Anterior cingulate cortex (tissue), 58 donors: ENCODE measurements around the gene VSNL1.

Experiments
- DNase-seq, 58 donors: peaks; one replicate each; lab custom pipeline; 2025; lab: John Stamatoyannopoulos, UW

The VSNL1 gene

DNA sequence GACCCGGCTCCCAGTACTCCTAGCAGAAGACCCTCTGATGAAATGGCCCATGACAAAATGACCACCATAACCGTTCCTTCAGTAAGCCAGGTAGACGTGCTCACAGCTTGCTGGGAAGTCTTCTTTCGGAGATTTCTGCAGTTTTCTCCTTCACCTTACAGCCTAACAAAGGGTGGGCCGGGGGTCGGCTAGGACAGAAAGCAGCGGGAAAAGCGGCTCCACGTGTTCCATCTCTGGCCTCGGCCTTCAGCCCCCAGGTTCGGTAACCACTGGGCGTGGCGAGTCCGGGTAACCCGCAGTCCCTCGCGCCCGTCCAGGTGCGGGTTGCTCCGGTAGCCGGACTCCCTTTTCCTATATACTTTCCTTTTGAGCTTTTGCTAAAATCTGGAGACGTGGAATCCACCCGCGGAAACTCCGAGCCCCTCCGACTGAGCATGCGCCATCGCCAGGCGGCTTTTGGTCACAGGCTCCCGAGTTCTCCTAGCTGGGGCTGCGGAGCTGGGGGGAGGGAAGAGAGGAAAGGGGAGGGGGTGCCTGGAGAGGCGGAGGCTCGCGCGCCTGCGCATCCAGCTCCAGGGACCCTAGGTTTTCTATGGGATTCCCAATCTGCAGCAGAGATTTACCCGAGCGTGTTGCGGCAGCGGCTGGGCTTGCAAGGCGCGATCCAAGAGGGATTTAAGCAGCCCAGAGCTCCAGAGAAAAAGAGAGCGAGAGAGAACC, at the start of gene VSNL1:
Gene VSNL1 (plus strand): TSS at position 604 of the 720 bp plus-strand sequence. CDS start 51,379 bp downstream, outside the sequence.
- peak; percentile 33 to 93 (median 74) for DNase-seq

DNA sequence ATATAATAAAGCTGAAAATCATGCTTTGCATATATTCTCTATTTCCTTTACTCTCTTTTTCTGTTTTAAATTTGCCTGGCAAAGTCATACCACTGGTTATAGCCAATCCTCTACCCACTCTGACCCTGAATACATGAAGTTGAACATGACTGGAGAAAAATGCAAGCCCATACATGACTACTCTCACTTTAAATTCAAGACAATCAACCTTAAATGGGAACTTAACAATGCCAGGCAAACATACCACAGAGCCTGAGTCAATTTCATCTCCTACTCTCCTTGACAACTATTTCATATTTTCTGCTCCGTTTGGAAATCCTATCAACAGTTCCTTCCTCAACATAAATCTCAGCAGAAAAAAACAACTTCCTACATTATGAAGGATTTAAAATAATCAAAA, 44.9 kb upstream of the VSNL1 start:
- no peak for DNase-seq

DNA sequence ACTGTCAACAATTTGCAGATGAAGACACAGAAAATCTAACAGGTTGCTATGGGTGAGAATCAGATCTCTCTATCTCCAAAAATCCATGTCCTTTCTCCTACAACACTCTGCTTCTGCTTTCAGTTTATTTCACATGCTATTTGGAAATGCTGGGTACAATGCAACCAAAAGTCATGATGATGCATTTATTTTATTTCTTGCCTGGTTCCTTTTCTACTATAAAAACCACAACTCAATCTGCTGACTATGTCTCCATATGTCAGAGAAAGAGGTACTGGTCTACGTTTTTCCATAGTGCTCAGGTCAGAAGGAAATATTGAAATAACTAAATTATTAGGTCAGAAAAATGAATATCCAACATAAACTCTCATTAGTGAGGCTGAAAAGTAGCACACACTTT, 42.8 kb upstream of the VSNL1 start:
- DNase-seq = no peak

DNA sequence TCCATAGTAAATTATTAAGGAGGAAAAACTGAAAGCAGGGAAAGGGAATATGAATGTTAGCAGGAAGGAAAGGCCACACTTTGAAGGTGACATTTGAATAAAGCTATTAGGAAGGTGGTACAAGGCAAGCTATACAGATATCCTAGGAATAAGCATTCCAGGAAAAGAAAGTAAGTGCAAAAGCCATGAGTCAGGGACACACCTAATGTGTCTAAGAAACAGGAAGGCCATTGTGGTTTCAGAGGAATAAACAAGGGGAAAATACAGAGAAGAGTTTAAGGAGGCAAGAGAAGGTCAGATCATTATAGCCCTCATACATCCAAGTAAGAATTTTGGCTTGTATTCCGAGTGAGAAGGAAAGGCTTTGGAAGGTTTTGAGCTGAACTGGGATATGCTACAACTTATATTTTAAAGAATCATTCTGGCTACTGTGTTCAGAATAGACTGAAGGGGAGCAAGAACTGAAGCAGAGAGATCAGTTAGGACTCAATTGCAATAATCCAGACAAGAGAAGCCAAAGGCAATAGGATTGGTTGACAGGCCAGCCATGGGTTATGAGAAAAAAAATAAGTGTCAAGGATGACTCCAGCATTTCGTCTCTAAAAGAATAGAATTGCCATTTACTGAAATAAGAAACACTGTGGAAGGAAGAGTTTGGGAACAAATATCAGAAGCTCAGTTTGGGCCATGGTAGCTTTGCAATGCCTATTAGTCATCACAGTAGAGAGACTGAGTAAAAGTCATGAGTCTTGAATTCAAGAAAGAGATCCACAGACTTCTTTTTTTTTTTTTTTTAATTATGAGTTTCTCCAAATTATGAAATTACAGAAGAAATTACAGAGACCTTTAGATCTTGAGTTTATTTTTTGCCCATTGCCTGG, 33.5 kb upstream of the VSNL1 start:
- no peak for DNase-seq

DNA sequence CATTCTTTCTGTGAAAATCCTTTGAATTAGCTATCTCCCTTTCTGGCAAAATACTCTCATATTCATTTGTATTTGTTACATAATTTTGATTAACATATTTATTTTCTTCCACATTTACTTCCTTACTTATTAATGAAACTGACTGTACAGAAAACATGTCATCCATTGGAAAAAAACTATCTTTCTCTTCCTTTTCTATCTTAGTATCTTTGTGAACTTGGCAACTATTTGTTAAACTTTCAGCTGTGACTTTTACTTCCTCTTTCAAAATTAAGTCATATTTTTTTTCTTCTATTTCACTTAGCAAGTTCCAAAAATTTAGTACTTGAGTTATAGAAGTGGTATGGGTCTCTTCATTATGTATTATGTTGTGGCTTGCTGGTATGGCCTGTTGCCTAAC, 24.8 kb upstream of the VSNL1 start:
- DNase-seq = no peak

DNA sequence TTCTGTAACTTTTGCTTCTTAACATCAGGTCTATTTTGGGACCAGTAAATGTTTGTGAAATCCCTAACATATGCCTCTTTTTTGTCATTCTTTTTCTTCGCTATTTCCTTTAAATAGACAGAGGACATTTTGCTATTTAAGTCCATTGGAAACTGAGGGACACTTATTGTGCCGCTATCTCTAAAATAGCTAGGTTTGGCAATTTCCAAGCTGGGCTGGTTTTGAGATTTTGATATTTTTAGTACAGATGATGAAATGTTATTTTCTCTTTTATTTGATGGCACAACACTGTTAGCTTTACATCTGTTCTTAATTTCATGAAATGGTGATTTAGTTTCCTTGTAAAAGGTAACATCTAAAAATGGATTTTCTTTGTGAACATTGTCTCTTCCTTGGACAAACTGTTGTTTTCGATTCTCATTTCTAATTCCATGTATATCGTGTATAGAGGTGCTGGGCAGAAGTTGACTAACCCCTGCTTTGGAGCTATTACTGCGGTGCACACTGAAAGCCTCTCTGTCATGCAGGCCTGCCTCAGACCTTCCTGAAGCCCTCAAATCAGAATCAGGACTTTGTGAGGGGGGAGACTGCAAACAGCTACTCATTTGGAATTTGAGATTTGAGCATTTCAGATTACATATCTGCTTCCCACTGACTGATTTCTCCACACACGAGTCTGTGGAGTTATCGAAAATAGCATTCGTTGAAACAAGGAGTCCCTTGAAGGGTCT, 22.9 kb upstream of the VSNL1 start:
- DNase-seq = no peak

DNA sequence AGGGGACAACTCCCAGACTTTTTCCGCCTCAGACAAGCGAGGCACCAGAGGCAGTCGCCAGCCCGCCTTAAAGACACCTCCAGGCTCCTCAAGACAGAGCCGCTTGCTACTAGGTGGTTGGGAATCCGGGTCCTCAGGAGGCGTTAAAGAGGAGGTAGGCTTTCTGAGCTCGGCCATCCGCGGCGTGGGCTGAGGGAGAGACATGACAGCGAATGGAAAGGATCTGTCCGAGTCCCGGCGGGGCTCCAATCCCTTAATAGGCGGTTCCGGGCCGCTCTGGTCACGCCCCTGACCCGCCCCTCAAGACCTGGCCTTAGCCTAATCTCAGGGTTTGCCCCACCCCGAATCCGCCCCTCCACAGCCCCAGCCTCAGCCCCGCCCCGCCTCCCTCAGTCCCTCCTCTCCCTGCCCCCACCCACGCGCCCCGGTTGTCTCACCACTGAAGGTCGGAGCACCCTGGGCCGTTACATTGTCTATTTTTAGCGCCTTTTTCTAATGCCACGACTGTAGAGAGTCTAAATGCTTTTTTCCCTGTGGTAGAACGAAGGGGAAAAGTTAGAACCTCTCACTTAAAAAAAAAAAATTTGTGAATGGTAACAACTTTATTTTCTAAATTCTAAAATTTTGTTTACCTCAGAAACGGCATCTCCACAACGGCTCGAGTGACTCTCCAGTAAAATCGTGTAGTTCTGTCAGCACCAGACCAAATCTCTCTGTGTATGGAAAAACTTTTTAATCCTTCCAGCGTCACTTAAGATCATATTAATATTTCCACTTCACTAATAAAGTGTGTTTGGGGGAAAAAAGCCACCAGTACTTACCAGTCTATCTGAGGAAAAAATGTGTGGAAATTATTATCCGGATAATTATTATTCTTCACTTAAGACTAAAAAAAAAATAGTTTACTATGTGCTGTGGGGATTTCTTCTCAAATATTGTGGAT, 22.0 kb upstream of the VSNL1 start, which contains the start of gene RAD51AP2:
Gene RAD51AP2 (minus strand): TSS at position 229 of the 943 bp plus-strand sequence. CDS start 25 bp downstream, at position 204.
- peak in 50 of 58 donors; percentile 12 to 80 (median 54) for DNase-seq

DNA sequence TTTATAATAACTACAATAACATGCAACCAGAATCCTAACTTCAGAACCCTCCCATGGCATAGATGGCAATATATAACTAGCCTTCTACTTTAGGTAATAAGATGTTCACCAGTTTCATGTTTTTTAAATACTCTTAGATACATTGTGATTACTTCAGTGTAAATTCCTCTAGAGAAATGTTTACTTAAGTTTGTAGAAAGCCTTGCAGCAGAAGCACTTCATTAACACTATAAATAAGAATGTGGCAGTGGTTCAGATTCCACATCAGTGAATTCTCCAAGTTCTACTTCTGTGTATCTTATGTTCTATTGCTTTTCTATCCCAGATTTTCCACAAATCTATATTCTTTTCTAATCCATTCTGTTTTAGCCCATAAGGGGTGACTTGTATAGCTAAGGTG, 21.0 kb upstream of the VSNL1 start:
- no peak for DNase-seq

DNA sequence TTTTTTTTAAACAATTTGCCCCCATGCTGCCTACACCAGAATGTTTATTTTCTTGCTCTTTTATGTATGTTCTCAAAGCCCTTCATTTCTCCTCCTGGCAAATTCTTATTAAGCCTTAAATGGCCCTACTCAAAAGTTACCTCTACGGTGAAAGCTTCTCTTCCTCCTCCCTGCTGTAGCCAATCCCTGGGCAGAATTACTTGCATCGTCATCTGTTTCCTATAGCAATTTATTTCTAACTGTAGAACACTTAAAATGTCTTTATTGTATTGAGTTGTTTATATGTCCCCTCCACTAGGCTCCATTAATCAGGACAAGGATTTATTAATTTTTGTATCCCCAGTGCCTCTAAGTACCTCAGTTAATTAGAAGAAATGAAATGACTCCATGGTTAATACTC, 19.7 kb upstream of the VSNL1 start:
- no peak for DNase-seq

DNA sequence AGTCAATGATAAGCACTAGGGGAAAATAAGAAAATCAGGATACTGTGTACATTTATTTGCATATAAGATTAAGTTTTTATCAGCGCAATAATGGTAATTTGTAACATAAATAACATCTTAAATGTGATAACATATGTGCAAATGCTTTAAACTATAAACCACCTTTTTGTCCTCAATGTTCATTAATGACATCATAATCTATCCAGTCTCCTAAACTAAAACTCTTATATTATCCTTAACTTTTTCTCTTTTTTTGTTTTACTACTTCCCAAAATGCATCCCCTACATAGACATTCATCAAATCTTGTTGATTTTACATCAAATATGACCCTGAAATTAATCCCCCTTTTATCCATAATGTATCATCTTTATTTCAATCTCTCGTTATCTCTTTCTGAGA, 18.9 kb upstream of the VSNL1 start:
- DNase-seq = no peak

DNA sequence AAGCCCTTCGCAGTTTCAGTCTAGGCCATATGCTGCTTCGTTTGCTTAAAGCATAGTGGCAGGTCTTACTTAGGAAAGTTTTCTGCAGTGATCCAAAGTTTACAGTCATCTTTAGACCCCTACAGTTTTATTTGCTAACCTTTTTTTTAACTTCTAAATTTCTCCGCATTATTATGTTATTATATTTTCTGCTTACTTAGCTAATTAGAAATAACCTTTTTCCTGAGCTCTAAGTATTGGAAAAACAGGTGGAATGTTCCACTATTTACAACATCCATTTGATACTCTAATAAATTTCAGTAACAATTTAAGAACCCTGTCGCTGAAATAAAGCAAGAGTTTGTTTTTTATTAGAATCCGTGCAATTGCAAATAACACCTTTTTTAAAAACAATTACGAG, 18.2 kb upstream of the VSNL1 start:
- no peak for DNase-seq

DNA sequence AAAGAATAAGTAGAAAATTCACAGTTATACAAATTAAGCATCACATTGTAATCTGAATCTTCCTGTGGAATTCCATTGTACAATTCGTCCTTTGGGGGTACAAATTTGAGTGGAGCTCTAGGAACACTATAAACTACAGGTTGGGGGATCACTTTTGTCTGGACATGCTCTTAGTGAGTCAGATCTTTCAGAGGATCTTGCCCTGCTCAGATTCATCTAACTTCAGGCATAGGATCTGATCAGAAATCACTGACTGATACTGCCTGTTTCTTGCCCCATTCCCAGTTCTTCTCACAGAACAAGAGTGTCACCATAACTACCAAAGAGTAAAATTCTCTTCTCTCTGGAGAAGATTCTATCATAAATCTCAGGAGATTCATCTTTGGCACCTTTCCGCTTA, 10.7 kb upstream of the VSNL1 start:
- no peak for DNase-seq

DNA sequence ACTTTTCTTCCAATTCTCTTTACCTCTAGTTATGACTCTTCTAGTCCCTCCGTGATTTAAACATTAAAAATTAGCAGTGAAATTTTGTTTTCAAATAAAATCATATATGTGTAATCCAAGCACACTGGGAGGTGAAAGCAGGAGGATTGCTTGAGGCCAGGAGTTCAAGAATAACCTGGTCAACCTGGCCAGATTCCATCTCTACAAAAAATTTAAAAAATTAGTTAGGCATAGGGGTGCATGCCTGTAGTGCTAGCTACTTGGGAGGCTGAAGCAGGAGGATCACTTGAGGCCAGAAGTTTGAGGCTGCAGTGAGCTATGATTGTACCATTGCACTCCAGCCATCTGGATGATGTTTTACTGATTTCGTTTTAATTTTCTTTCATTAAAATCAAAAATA, 7.0 kb upstream of the VSNL1 start:
- DNase-seq = no peak

DNA sequence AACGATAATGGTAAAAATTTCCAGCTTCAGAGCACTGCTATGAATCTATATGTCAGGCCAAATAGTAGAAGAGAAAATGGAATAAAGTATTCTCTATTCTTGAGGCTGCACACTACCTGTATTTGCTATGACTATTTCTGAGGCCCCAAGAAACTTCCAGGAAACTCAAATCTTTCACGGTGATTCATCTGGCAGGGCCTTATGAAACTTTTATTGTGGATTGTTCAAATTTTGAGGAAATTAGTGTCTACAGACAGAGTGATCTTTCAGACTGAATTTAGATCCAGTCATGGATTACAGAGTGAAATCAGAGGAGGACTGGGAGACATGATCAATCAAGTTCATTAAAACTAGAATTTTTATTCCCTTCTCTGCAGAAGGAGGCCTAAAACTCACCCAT, 4.1 kb upstream of the VSNL1 start:
- DNase-seq = no peak

DNA sequence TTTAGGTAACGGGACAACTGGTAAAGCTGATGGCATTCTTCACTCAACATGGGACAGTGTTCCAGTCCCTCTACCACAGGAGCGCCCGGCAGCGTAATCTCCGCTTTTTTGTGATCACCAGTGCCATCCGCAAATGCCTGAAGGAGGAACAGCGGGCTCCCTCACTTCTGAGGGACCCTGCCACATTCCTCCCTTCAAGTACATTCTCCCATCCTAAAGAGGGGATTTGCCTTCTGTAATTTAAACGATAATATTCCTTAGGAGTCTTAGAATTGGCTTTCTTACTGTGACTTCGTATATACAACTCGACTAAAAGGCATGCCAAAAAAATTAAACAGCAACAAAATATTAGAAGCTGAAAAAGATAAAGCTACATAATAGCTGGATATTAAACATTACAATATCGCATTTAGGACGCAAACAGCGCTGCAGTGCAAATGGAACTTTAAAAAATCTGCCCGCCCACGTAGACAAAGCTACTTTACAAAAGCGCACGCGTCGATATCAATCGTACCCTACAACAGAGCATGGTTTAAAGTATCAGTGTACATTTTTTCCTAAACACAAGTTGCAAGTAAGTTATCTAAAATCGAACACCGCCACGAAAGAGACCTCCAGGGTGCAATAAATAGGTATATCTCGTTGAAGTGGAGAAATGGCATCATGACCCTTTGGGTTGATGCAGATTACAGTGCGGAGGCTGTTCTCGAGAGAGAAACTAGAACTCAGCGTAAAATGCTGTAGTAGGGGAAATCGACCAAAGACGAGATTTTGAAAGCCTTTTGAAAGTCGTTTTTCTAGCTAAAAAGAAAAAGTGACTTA, 2.3 kb upstream of the VSNL1 start:
- peak in 1 of 58 donors; percentile 13 for DNase-seq

DNA sequence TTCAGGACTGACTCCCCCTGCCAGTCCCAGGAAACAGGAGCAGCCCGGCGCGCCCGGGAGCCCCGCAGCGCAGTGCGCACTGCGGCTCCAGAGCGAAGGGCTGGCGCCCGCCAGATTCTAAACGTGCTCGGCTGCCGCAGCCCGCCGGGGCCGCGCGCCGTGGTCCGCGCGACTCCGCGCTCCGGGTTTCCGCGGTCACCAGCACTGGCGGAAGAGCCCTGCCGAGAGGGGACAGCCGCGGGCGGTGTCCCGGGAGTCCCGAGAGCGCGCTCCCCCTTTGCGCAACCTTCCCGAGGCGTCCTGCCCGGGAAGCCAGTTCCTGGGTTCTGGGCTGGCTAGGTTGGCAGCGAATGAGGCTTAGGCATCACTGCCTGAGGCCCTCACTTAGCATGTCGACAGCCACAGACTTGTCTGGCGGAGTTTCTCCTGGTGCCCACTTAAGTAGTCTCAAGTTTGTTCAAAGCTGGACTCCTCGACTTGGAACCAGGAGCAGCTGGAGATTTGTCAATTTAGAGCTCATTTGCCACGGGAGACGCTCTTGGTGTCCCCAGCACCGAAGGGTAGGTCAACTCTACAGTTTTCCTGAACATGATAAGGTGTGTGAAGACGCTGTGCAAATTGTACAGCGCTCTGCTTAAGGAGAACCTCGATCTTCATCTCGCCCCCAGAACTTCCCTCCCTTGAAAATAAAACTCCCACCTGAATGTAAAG, 1.5 kb upstream of the VSNL1 start:
- DNase-seq = peak in 27 of 58 donors; percentile 7 to 77 (median 31)

DNA sequence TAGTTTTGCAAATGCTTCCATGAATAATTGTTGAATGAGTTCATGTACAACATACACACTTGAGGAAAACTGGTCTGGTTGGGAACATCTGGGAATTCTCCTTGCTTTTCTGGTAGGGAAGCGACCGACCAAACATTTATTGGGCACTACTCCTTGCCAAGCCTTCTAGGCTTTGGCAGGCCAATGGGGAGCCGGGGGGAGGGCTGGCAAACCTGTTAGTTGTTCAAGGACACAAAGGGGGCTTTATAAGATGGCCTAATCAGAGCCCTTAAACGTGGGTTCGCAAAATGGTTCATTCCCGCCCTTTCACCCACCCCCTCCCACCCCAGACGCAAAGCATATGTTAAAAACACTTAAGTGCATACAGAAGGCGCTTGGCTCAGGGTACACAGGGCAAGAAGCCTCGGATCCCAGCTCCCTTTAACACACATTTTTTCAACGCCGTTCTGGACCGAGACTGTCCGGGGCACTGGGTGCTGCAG, 844 bp upstream of the VSNL1 start:
- DNase-seq = peak in 3 of 58 donors; percentile 7 to 12 (median 11)
